ENCODE results near the gene GNPTAB. TPM values are rescaled to one million over a fixed set of nuclear protein-coding genes. Genes with fewer than 3 reads are reported as not detected.

The GNPTAB gene
- total and polyA plus RNA-seq, 2 donors (not counting 1 experiment from before 2014, with no cell fraction given): 10.4 to 79.4 TPM

- peaks cover 10 to 12% of the 10 kb centered on the region in 2 donors for H3K4me1 ChIP-seq (ENCODE audit: control insufficient read depth in 2 of 2, insufficient read depth in 2 of 2, low read length in 2 of 2)
- TF ChIP-seq CTCF (IDR thresholded peaks at IDR 0.05): peak; percentile 43
- no peak for TF ChIP-seq EZH2 (IDR thresholded peaks at IDR 0.05; ENCODE audit: borderline replicate concordance, insufficient read depth, low read depth, low read length, poor library complexity, severe bottlenecking)
- 0% methylated on average over 2 of the region's 3 CpGs for WGBS (ENCODE audit: insufficient coverage)
- peak; percentile 96 for ATAC-seq (ENCODE audit: low read depth)
- Mint-ChIP-seq H3K27ac (peak overlapping the region; percentile 28), H3K9me3 (ENCODE audit: insufficient read depth) (no peaks in the 10 kb centered on the region), H3K4me3 (no peak overlapping the region), H3K27me3 (no peaks in the 10 kb centered on the region), H3K4me1 (peaks cover 47% of the 10 kb centered on the region)
- DNase-seq: peak; percentile 77
- H3K4me3 ChIP-seq (ENCODE audit: control extremely low read depth in 1 of 5, extremely low read depth in 1 of 5, insufficient read depth in 1 of 5, low read depth in 2 of 5, low read length in 4 of 5): no peak overlapping the region
- H3K27me3 ChIP-seq (replicated peaks in 1 of 4; ENCODE audit: control extremely low read depth in 1 of 4, control insufficient read depth in 3 of 4, insufficient read depth in 4 of 4, low read length in 3 of 4): no peaks in the 10 kb centered on the region
- H3K79me2 ChIP-seq (ENCODE audit: control insufficient read depth, insufficient read depth, low read length): peaks cover 69% of the 10 kb centered on the region
- H3K36me3 ChIP-seq (replicated peaks in 1 of 2; ENCODE audit: control extremely low read depth in 1 of 2, control insufficient read depth in 1 of 2, extremely low read depth in 1 of 2, insufficient read depth in 2 of 2, low read length in 1 of 2): no peaks in the 10 kb centered on the region
- H2AFZ ChIP-seq (ENCODE audit: insufficient read depth, low read depth, low read length, poor library complexity, severe bottlenecking): peak overlapping the region; percentile 32
- POLR2A ChIA-PET: no interaction called here
- H4K20me1 ChIP-seq (ENCODE audit: control insufficient read depth, insufficient read depth, low read length, poor library complexity, severe bottlenecking): peaks cover 19% of the 10 kb centered on the region
- intact Hi-C loops (cut with micrococcal nuclease): no loop called here
- H3K27ac ChIP-seq (ENCODE audit: low read length in 2 of 2): peak overlapping the region in 1 of 2 donors; percentile 50
- peak overlapping the region; percentile 29 for H3K4me2 ChIP-seq (replicated peaks; ENCODE audit: low read depth, low read length, poor library complexity, severe bottlenecking)
- CTCF ChIA-PET: interaction anchor here (0.8 to 2.0 kb wide), 3 partner anchors 15 to 64 kb away, joined by 3 to 16 read pairs (median 4); no protein-coding TSS in a partner anchor
- H3K9ac ChIP-seq (ENCODE audit: low read length): no peak overlapping the region
- H3K9me3 ChIP-seq (ENCODE audit: control extremely low read depth in 1 of 3, control insufficient read depth in 2 of 3, insufficient read depth in 1 of 3, low read length in 2 of 3): peaks cover 0 to 3% (median 0%) of the 10 kb centered on the region in 3 donors
These were observed 6.9 kb downstream of the GNPTAB start for GRCh38 chr12:101823891-101824290.

- WGBS (ENCODE audit: insufficient coverage): 98% methylated on average over 4 of the region's 4 CpGs
- Histone ChIP-seq H3K4me3 (ENCODE audit: control extremely low read depth in 1 of 5, extremely low read depth in 1 of 5, insufficient read depth in 1 of 5, low read depth in 2 of 5, low read length in 4 of 5) (no peak overlapping the region), H3K27ac (ENCODE audit: low read length in 2 of 2) (no peak overlapping the region), H3K27me3 (replicated peaks in 1 of 4; ENCODE audit: control extremely low read depth in 1 of 4, control insufficient read depth in 3 of 4, insufficient read depth in 4 of 4, low read length in 3 of 4) (no peaks in the 10 kb centered on the region), H4K20me1 (ENCODE audit: control insufficient read depth, insufficient read depth, low read length, poor library complexity, severe bottlenecking) (peaks cover 27% of the 10 kb centered on the region), H3K36me3 (replicated peaks in 1 of 2; ENCODE audit: control extremely low read depth in 1 of 2, control insufficient read depth in 1 of 2, extremely low read depth in 1 of 2, insufficient read depth in 2 of 2, low read length in 1 of 2) (no peaks in the 10 kb centered on the region), H3K79me2 (ENCODE audit: control insufficient read depth, insufficient read depth, low read length) (peaks cover 69% of the 10 kb centered on the region), H3K9ac (ENCODE audit: low read length) (no peak overlapping the region), H2AFZ (ENCODE audit: insufficient read depth, low read depth, low read length, poor library complexity, severe bottlenecking) (no peak overlapping the region), H3K4me1 (ENCODE audit: control insufficient read depth in 2 of 2, insufficient read depth in 2 of 2, low read length in 2 of 2) (peaks cover 6 to 10% of the 10 kb centered on the region in 2 donors), H3K4me2 (replicated peaks; ENCODE audit: low read depth, low read length, poor library complexity, severe bottlenecking) (no peak overlapping the region), H3K9me3 (ENCODE audit: control extremely low read depth in 1 of 3, control insufficient read depth in 2 of 3, insufficient read depth in 1 of 3, low read length in 2 of 3) (peaks cover 0 to 5% (median 0%) of the 10 kb centered on the region in 3 donors)
- Mint-ChIP-seq H3K27me3 (no peaks in the 10 kb centered on the region), H3K4me3 (no peak overlapping the region), H3K27ac (no peak overlapping the region), H3K4me1 (peaks cover 41% of the 10 kb centered on the region), H3K9me3 (ENCODE audit: insufficient read depth) (no peaks in the 10 kb centered on the region)
- intact Hi-C loops (cut with micrococcal nuclease): no loop called here
- ATAC-seq (ENCODE audit: low read depth): no peak
- ChIA-PET CTCF (interaction anchor here (0.6 to 2.0 kb wide), 5 partner anchors 16 to 186 kb away, joined by 3 to 16 read pairs (median 4); no protein-coding TSS in a partner anchor), POLR2A (no interaction called here)
- DNase-seq: no peak
- no peak for TF ChIP-seq EZH2 (IDR thresholded peaks at IDR 0.05; ENCODE audit: borderline replicate concordance, insufficient read depth, low read depth, low read length, poor library complexity, severe bottlenecking)
- no peak for TF ChIP-seq CTCF (IDR thresholded peaks at IDR 0.05)
These were observed 7.7 kb downstream of the GNPTAB start for GRCh38 chr12:101823039-101823438.
